Measurements from ENCODE around the gene KNDC1. TPM values are rescaled to one million over a fixed set of nuclear protein-coding genes. Genes with fewer than 3 reads are reported as not detected.

Gene KNDC1
- total and polyA plus RNA-seq, 2 donors (not counting 1 experiment from before 2014, with no cell fraction given) = 0.17 to 0.45 TPM

DNA sequence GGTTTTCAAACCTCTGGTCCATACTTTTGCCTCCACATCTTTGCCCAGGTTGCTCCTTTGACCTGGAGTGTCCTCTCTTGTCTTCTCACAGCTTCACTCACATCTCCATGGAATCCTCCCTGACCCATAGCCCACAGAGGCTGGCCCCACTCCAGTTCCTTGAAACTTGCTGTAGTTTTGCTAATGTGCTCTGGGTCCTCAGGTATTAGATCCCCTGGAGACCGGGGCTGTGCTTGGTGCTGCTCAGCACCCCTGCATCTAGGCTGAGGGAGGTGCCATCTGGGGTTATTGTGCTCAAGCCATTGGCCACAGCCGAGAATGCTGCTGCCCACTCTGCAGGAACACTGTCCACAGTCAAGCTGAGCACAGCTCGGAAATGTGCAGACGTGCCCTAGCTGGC lies 16.5 kb downstream of the KNDC1 start:
- POLR2A ChIA-PET = no interaction called here
- Histone ChIP-seq H4K20me1 (ENCODE audit: control insufficient read depth, insufficient read depth, low read length, poor library complexity, severe bottlenecking) (no peaks in the 10 kb centered on the region), H3K36me3 (replicated peaks in 1 of 2; ENCODE audit: control extremely low read depth in 1 of 2, control insufficient read depth in 1 of 2, extremely low read depth in 1 of 2, insufficient read depth in 2 of 2, low read length in 1 of 2) (no peaks in the 10 kb centered on the region), H3K4me1 (ENCODE audit: control insufficient read depth in 2 of 2, insufficient read depth in 2 of 2, low read length in 2 of 2) (no peaks in the 10 kb centered on the region), H3K27me3 (replicated peaks in 1 of 4; ENCODE audit: control extremely low read depth in 1 of 4, control insufficient read depth in 3 of 4, insufficient read depth in 4 of 4, low read length in 3 of 4) (peaks cover 0 to 8% (median 0%) of the 10 kb centered on the region in 4 experiments), H3K9me3 (ENCODE audit: control extremely low read depth in 1 of 3, control insufficient read depth in 2 of 3, insufficient read depth in 1 of 3, low read length in 2 of 3) (peaks cover 0 to 32% (median 3%) of the 10 kb centered on the region in 3 donors), H3K27ac (ENCODE audit: low read length in 2 of 2) (no peak overlapping the region), H3K4me2 (replicated peaks; ENCODE audit: low read depth, low read length, poor library complexity, severe bottlenecking) (no peak overlapping the region), H3K9ac (ENCODE audit: low read length) (no peak overlapping the region), H3K79me2 (ENCODE audit: control insufficient read depth, insufficient read depth, low read length) (no peaks in the 10 kb centered on the region), H2AFZ (ENCODE audit: insufficient read depth, low read depth, low read length, poor library complexity, severe bottlenecking) (no peak overlapping the region), H3K4me3 (ENCODE audit: control extremely low read depth in 1 of 5, extremely low read depth in 1 of 5, insufficient read depth in 1 of 5, low read depth in 2 of 5, low read length in 4 of 5) (no peak overlapping the region)
- H3K9me3 Mint-ChIP-seq (ENCODE audit: insufficient read depth) = peaks cover 10% of the 10 kb centered on the region
- CTCF ChIA-PET = no interaction called here
- DNase-seq (no peak), ATAC-seq (ENCODE audit: low read depth) (no peak)
- 97% methylated on average over 4 of the region's 4 CpGs for WGBS (ENCODE audit: insufficient coverage)
- H3K4me1 Mint-ChIP-seq = peaks cover 2% of the 10 kb centered on the region
- no peak overlapping the region for H3K27ac Mint-ChIP-seq
- H3K27me3 Mint-ChIP-seq = peaks cover 22% of the 10 kb centered on the region
- H3K4me3 Mint-ChIP-seq = no peak overlapping the region
- no peak for TF ChIP-seq EZH2 (IDR thresholded peaks at IDR 0.05; ENCODE audit: borderline replicate concordance, insufficient read depth, low read depth, low read length, poor library complexity, severe bottlenecking)
- TF ChIP-seq, protein P1, sequence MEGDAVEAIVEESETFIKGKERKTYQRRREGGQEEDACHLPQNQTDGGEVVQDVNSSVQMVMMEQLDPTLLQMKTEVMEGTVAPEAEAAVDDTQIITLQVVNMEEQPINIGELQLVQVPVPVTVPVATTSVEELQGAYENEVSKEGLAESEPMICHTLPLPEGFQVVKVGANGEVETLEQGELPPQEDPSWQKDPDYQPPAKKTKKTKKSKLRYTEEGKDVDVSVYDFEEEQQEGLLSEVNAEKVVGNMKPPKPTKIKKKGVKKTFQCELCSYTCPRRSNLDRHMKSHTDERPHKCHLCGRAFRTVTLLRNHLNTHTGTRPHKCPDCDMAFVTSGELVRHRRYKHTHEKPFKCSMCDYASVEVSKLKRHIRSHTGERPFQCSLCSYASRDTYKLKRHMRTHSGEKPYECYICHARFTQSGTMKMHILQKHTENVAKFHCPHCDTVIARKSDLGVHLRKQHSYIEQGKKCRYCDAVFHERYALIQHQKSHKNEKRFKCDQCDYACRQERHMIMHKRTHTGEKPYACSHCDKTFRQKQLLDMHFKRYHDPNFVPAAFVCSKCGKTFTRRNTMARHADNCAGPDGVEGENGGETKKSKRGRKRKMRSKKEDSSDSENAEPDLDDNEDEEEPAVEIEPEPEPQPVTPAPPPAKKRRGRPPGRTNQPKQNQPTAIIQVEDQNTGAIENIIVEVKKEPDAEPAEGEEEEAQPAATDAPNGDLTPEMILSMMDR (IDR thresholded peaks at IDR 0.05) = no peak
- intact Hi-C loops (cut with micrococcal nuclease) = no loop called here

DNA sequence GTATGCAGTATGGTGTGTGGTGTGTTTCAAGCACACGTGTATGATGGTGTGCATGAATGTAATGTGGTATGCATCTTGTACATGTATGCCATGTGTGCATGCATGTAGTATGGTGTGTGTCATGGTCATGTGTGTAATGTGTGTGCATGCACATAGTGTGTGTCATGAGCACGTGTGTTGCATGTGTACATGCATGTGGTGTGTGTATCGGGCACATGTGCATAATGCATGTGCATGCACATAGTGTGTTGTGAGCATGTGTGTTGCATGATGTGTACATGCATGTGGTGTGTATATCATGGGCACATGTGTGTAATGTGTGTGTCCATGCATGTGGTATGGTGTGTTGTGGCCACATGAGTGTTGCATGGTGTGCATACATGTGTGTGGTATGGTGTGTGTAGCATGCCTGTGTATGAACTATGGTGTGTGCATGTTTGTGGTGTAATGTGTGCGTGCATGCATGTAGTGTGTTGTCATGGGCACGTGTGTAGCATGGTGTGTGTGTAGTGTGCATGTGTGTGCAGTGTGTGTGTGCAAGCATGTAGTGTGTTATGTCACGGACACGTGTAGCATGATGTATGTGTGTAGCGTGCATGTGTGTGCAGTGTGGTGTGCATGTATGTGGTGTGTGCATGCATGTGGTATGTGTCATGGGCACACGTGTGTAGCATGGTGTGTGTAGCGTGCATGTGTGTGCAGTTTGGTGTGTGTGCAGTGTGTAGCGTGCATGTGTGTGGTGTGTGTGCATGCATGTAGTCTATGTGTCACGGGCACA lies 17.6 kb downstream of the KNDC1 start:
- POLR2A ChIA-PET = no interaction called here
- no peak overlapping the region for H3K9ac ChIP-seq (ENCODE audit: low read length)
- Mint-ChIP-seq H3K4me1 (peaks cover 2% of the 10 kb centered on the region), H3K27ac (no peak overlapping the region), H3K9me3 (ENCODE audit: insufficient read depth) (peaks cover 10% of the 10 kb centered on the region), H3K4me3 (no peak overlapping the region), H3K27me3 (peaks cover 15% of the 10 kb centered on the region)
- no peak overlapping the region for H2AFZ ChIP-seq (ENCODE audit: insufficient read depth, low read depth, low read length, poor library complexity, severe bottlenecking)
- H3K4me3 ChIP-seq (ENCODE audit: control extremely low read depth in 1 of 5, extremely low read depth in 1 of 5, insufficient read depth in 1 of 5, low read depth in 2 of 5, low read length in 4 of 5) = no peak overlapping the region
- WGBS (ENCODE audit: insufficient coverage) = 88% methylated on average over 12 of the region's 12 CpGs
- intact Hi-C loops (cut with micrococcal nuclease) = no loop called here
- no peaks in the 10 kb centered on the region for H4K20me1 ChIP-seq (ENCODE audit: control insufficient read depth, insufficient read depth, low read length, poor library complexity, severe bottlenecking)
- TF ChIP-seq, protein P1 (IDR thresholded peaks at IDR 0.05) = no peak
- TF ChIP-seq EZH2 (IDR thresholded peaks at IDR 0.05; ENCODE audit: borderline replicate concordance, insufficient read depth, low read depth, low read length, poor library complexity, severe bottlenecking) = no peak
- H3K36me3 ChIP-seq (replicated peaks in 1 of 2; ENCODE audit: control extremely low read depth in 1 of 2, control insufficient read depth in 1 of 2, extremely low read depth in 1 of 2, insufficient read depth in 2 of 2, low read length in 1 of 2) = no peaks in the 10 kb centered on the region
- peaks cover 0 to 8% (median 0%) of the 10 kb centered on the region in 4 experiments for H3K27me3 ChIP-seq (replicated peaks in 1 of 4; ENCODE audit: control extremely low read depth in 1 of 4, control insufficient read depth in 3 of 4, insufficient read depth in 4 of 4, low read length in 3 of 4)
- no peaks in the 10 kb centered on the region for H3K79me2 ChIP-seq (ENCODE audit: control insufficient read depth, insufficient read depth, low read length)
- ATAC-seq (ENCODE audit: low read depth) = no peak
- no peak for DNase-seq
- H3K27ac ChIP-seq (ENCODE audit: low read length in 2 of 2) = no peak overlapping the region
- H3K9me3 ChIP-seq (ENCODE audit: control extremely low read depth in 1 of 3, control insufficient read depth in 2 of 3, insufficient read depth in 1 of 3, low read length in 2 of 3) = peaks cover 0 to 32% (median 3%) of the 10 kb centered on the region in 3 donors
- CTCF ChIA-PET = no interaction called here
- H3K4me1 ChIP-seq (ENCODE audit: control insufficient read depth in 2 of 2, insufficient read depth in 2 of 2, low read length in 2 of 2) = no peaks in the 10 kb centered on the region
- no peak overlapping the region for H3K4me2 ChIP-seq (replicated peaks; ENCODE audit: low read depth, low read length, poor library complexity, severe bottlenecking)
